Peyer's patch (tissue), 4 donors: ENCODE data around the gene C11orf58. TPM values are rescaled to one million over a fixed set of nuclear protein-coding genes. Genes with fewer than 3 reads are reported as not detected.
A peak's percentile ranks its signal among the peaks of the same experiment; 100 is the strongest.

Experiments used
- DNase-seq, 3 donors: peaks; one replicate each; pipeline ENCODE4 v3.0.0-alpha.2; 2017 to 2019
- H3K27ac ChIP-seq, 4 donors: fragments of 200-600 bp; sonication (generic); one replicate each; pipeline ENCODE4 v1.5.1; 2016 to 2019
- H3K27me3 ChIP-seq, 2 donors: fragments of 200-600 bp; sonication (generic); one replicate each; pipeline ENCODE4 v1.5.1; 2019
- H3K36me3 ChIP-seq, 3 donors: fragments of 200-600 bp; sonication (generic); one replicate each; pipeline ENCODE4 v1.5.1; 2016 to 2019
- H3K4me1 ChIP-seq, 4 donors: fragments of 200-600 bp; sonication (generic); one replicate each; pipeline ENCODE4 v1.5.1; 2016 to 2019
- H3K4me3 ChIP-seq, 4 donors: fragments of 200-600 bp; sonication (generic); 1 replicate in 3 of 4; 2 replicates in 1 of 4; pipeline ENCODE4 v1.5.1; 2016 to 2019; ENCODE audit warnings: mild to moderate bottlenecking in 1 of 4
- H3K9me3 ChIP-seq, 4 donors: fragments of 200-600 bp; sonication (generic); one replicate each; pipeline ENCODE4 v1.5.1; 2016 to 2019; ENCODE audit warnings: mild to moderate bottlenecking in 1 of 4
- POLR2A ChIP-seq, 2 donors: fragments of 450-650 bp; IDR thresholded peaks; one replicate each; pipeline ENCODE4 v1.5.1; 2017; ENCODE audit warnings: antibody characterized with exemption in 2 of 2, mild to moderate bottlenecking in 2 of 2, moderate library complexity in 2 of 2
- total RNA-seq, 4 donors: library from RNA; depleted of rRNA; stranded (reverse); fragments of >200 nt; gene quantifications; one replicate each; pipeline ENCODE4 v1.1.0, GENCODE V29; 2016
- TF ChIP-seq, protein P1 (sequence below), 6 experiments: fragments of 450-650 bp in 4 of 6; fragments of 200-600 bp in 2 of 6; sonication (generic) in 1 of 6; IDR thresholded peaks; one replicate each; pipeline ENCODE4 v1.5.1; 2017 to 2019; ENCODE audit warnings: antibody characterized with exemption in 6 of 6, mild to moderate bottlenecking in 3 of 6, moderate library complexity in 1 of 6

C11orf58 gene
- total RNA-seq, 4 donors from 2014 or later: 47.9 to 143 (median 80.3) TPM

DNA sequence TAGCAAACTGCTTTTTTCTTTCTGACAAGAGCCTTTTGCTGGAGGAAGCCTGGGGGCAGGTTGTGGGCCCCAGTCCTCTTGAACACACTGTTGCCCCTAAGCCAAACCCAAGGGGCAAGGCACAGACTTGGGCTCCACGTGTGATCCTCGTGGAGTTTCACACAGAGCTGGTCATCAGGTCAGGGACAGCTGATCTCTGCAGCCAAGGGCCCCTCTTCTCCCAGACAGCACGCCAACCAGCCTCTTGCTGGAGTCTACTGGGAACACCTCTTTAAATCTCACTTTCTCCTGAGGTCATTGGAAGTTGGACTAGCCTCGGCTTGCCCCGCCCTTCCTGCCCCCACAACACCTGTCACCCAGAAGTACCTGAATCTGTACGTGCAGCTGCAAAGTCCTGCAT, 39.8 kb downstream of the C11orf58 start:
- H3K27me3 ChIP-seq: no peaks in the 10 kb centered on the region
- no peak overlapping the region for H3K4me3 ChIP-seq
- H3K27ac ChIP-seq: no peak overlapping the region
- H3K36me3 ChIP-seq: peaks cover 0 to 28% (median 0%) of the 10 kb centered on the region in 3 donors
- no peak for TF ChIP-seq POLR2A (IDR thresholded peaks at IDR 0.05)
- TF ChIP-seq, protein P1, sequence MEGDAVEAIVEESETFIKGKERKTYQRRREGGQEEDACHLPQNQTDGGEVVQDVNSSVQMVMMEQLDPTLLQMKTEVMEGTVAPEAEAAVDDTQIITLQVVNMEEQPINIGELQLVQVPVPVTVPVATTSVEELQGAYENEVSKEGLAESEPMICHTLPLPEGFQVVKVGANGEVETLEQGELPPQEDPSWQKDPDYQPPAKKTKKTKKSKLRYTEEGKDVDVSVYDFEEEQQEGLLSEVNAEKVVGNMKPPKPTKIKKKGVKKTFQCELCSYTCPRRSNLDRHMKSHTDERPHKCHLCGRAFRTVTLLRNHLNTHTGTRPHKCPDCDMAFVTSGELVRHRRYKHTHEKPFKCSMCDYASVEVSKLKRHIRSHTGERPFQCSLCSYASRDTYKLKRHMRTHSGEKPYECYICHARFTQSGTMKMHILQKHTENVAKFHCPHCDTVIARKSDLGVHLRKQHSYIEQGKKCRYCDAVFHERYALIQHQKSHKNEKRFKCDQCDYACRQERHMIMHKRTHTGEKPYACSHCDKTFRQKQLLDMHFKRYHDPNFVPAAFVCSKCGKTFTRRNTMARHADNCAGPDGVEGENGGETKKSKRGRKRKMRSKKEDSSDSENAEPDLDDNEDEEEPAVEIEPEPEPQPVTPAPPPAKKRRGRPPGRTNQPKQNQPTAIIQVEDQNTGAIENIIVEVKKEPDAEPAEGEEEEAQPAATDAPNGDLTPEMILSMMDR (IDR thresholded peaks at IDR 0.05): no peak
- no peak for DNase-seq
- no peaks in the 10 kb centered on the region for H3K4me1 ChIP-seq
- H3K9me3 ChIP-seq: no peaks in the 10 kb centered on the region

DNA sequence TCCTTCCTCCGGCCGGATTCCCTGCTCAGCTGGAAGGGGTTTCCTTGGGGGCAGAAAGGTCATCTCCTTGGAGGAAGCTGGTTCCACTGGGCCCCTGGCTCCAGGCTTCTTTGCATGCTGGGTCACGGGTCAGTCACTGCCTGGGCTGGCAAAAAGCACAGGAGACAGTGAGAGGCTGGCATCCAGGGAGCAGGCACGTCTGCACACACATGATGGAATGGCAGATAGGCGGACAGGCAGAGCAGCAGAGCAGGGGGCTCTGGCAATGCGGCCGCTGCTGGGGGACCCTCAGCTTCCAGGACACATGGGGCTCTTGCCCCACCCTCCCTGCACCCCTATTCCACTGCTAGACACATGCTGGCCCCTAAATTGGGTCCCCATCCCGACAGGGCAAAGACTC, 40.4 kb downstream of the C11orf58 start:
- no peak for TF ChIP-seq POLR2A (IDR thresholded peaks at IDR 0.05)
- TF ChIP-seq, protein P1 (IDR thresholded peaks at IDR 0.05): no peak
- no peak overlapping the region for H3K27ac ChIP-seq
- no peaks in the 10 kb centered on the region for H3K4me1 ChIP-seq
- peaks cover 0 to 30% (median 0%) of the 10 kb centered on the region in 3 donors for H3K36me3 ChIP-seq
- no peaks in the 10 kb centered on the region for H3K27me3 ChIP-seq
- no peaks in the 10 kb centered on the region for H3K9me3 ChIP-seq
- no peak overlapping the region for H3K4me3 ChIP-seq
- DNase-seq: no peak

DNA sequence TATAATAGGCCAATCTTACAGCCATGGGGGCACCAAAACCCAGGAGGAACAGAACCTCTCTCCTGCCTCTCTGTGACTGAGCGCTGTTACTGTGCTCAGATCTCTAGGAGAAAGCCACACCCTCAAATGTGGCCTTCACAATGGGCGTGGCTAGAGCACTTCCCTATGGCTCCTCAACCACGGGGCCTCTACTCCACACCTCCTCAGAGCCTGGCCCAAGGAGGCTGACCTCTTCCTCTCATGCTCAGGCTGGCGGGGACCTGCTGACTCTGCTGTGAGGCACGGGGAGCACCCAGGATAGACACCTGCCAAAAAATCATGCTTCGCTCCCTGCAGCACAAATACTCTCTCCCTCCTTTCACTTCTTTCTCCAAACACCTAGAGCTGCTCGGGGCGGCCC, 41.0 kb downstream of the C11orf58 start:
- Histone ChIP-seq H3K9me3 (no peaks in the 10 kb centered on the region), H3K36me3 (peaks cover 0 to 29% (median 0%) of the 10 kb centered on the region in 3 donors), H3K27me3 (no peaks in the 10 kb centered on the region), H3K4me1 (no peaks in the 10 kb centered on the region), H3K4me3 (no peak overlapping the region), H3K27ac (no peak overlapping the region)
- peak in 1 of 3 donors; percentile 67 for DNase-seq
- TF ChIP-seq POLR2A (IDR thresholded peaks at IDR 0.05): no peak
- TF ChIP-seq, protein P1 (IDR thresholded peaks at IDR 0.05): no peak

DNA sequence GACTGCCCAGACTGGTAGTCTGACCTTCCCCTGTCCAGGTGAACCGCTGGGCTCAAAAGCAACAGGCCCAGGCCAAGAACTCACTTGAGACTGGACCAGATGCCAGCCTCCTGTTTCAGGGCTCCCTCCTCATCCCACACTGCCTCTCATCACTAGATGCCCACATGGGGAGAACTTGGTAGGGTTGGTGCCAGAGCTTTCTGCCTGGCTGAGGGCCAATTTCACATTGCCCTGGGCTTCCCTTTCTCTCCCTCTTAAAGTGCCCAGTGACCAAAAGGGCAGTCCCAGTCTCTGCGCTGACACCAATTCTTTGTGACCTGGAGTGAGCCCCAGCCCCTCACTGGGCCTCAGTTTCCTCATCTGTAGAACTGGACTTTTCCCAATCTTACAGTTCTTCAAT, 41.7 kb downstream of the C11orf58 start:
- Histone ChIP-seq H3K27me3 (no peaks in the 10 kb centered on the region), H3K9me3 (no peaks in the 10 kb centered on the region), H3K36me3 (peaks cover 0 to 29% (median 0%) of the 10 kb centered on the region in 3 donors), H3K4me3 (no peak overlapping the region), H3K27ac (no peak overlapping the region), H3K4me1 (no peaks in the 10 kb centered on the region)
- TF ChIP-seq, protein P1 (IDR thresholded peaks at IDR 0.05): no peak
- TF ChIP-seq POLR2A (IDR thresholded peaks at IDR 0.05): no peak
- no peak for DNase-seq

DNA sequence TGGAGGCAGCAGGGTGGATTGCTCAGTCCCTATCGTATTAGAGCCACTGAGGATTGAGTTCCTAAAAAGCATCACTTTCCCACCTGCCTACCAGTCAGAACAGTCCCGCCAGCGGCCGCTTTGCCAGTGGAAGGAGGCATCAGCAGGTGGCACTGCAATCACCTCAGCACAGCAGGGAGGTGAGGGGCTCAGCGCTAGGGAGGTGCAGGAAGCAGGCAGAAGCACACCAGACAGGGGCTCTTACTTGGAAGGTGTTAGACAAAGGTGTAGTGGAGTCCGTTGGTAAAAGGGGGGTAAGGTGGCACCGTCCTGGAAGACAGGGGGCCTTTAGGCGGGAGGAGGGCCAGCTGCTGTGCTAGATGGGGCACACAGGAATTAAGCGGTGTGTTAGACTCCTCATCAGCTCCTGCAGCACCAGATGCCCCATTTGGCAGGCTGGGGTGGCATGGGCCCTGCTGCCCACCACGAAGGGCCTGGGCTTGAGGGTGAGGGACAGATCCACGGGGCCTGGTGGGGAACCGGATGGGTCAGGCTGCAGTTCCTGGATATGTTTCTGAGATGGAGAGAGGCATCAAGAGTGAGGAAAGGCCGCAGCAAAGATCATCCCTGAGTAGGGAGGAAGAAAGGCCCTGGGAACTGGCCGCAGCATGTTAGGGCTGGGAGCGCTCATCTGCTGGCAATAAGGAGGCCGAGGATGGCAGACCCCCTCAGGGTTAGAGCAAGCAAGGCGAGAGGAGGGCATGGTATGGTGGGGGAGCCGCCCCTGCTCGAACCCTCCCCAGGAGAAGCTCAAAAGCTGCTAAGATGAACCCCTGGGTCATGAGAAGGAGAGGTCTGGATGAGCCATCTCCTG, 42.5 kb downstream of the C11orf58 start:
- TF ChIP-seq, protein P1 (IDR thresholded peaks at IDR 0.05): no peak
- no peak for TF ChIP-seq POLR2A (IDR thresholded peaks at IDR 0.05)
- DNase-seq: no peak
- Histone ChIP-seq H3K36me3 (peaks cover 0 to 23% (median 0%) of the 10 kb centered on the region in 3 donors), H3K27ac (no peak overlapping the region), H3K4me1 (peaks cover 0 to 2% (median 0%) of the 10 kb centered on the region in 4 donors), H3K4me3 (no peak overlapping the region), H3K9me3 (no peaks in the 10 kb centered on the region), H3K27me3 (no peaks in the 10 kb centered on the region)
